ENCODE results near the gene TIGD7. TPM values are rescaled to one million over a fixed set of nuclear protein-coding genes. Genes with fewer than 3 reads are reported as not detected.
"Not testable (repeated sequence)": the region's sequence is repeated elsewhere in the genome, so short reads cannot be mapped to it uniquely, and the experiment has no call there.

Gene TIGD7
- total and polyA plus RNA-seq, 9 donors: 5.2 to 16.1 (median 13.4) TPM

DNA sequence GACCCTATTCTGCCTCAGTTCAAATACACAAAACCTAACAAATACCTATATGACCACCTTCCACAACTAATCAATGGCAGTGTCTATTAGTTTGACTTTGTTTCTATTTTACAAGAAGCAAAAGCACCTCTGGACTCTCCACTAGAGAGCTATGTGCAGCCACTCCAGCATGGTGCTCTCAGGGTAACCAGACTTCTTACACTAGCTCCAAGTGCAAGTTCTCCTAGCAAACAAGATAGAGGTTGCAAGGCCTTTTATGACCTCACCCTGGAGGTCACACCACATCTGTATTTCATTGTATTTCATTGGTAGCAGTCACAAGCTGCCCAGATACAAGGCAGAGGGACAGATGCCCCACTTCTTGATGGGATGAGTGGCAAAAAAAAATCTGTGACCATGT is 30.3 kb downstream of the TIGD7 start:
- intact Hi-C loops (cut with DNase I): no loop called here
- Histone ChIP-seq H3K27ac (no peak overlapping the region), H3K9me3 (no peaks in the 10 kb centered on the region), H3K36me3 (no peaks in the 10 kb centered on the region), H3K27me3 (no peaks in the 10 kb centered on the region), H3K4me3 (no peak overlapping the region), H3K4me1 (ENCODE audit: insufficient read depth) (no peaks in the 10 kb centered on the region)
- DNase-seq: no peak
- TF ChIP-seq, protein P1, sequence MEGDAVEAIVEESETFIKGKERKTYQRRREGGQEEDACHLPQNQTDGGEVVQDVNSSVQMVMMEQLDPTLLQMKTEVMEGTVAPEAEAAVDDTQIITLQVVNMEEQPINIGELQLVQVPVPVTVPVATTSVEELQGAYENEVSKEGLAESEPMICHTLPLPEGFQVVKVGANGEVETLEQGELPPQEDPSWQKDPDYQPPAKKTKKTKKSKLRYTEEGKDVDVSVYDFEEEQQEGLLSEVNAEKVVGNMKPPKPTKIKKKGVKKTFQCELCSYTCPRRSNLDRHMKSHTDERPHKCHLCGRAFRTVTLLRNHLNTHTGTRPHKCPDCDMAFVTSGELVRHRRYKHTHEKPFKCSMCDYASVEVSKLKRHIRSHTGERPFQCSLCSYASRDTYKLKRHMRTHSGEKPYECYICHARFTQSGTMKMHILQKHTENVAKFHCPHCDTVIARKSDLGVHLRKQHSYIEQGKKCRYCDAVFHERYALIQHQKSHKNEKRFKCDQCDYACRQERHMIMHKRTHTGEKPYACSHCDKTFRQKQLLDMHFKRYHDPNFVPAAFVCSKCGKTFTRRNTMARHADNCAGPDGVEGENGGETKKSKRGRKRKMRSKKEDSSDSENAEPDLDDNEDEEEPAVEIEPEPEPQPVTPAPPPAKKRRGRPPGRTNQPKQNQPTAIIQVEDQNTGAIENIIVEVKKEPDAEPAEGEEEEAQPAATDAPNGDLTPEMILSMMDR (IDR thresholded peaks at IDR 0.05): no peak
- no peak for TF ChIP-seq EP300 (IDR thresholded peaks at IDR 0.05)
- no peak for TF ChIP-seq POLR2A (IDR thresholded peaks at IDR 0.05)

DNA sequence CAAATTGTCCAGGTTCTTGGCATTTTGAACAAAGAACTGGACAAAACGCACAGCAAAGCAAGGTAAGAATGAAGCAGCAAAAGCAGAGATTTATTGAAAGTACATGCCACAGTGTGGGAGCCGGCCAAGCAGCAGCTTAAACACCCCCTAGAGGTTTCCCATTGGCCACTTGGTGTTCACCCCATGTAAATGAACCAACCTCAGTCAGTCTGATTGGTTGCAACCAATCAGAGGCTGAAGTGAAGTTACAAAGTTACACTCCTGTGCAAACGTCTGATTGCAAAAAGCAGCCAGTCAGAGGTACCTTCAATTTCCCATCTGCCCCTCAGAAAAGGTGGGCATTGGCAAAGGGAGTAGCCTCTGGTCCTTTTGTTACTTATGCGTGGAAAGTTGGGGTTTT is 30.7 kb downstream of the TIGD7 start:
- H3K9me3 ChIP-seq: no peaks in the 10 kb centered on the region
- intact Hi-C loops (cut with DNase I): no loop called here
- no peaks in the 10 kb centered on the region for H3K4me1 ChIP-seq (ENCODE audit: insufficient read depth)
- no peak for DNase-seq
- 33 to 48% (median 38%) methylated on average over 4 of the region's 4 CpGs for WGBS, 3 donors
- no peaks in the 10 kb centered on the region for H3K27me3 ChIP-seq
- no peak overlapping the region for H3K27ac ChIP-seq
- H3K4me3 ChIP-seq: no peak overlapping the region
- no peaks in the 10 kb centered on the region for H3K36me3 ChIP-seq
- TF ChIP-seq, protein P1 (IDR thresholded peaks at IDR 0.05): no peak
- TF ChIP-seq POLR2A (IDR thresholded peaks at IDR 0.05): no peak
- no peak for TF ChIP-seq EP300 (IDR thresholded peaks at IDR 0.05)

DNA sequence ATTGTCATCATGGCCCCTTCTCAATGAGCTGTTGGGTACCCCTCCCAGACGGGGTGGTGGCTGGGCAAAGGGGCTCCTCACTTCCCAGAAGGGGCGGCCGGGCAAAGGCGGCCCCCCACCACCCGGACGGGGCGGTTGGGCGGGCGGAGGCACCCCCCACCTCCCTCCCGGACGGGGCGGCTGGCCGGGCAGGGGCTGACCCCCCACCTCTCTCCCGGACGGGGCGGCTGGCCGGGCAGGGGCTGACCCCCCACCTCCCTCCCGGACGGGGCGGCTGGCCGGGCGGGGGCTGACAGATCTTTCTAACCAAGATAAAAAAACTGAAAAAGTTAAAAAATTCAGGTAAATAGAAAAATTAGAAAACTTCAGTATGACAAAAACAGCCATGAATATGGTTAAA is 33.9 kb downstream of the TIGD7 start:
- H3K27me3 ChIP-seq; H3K36me3 ChIP-seq; H3K9me3 ChIP-seq; H3K27ac ChIP-seq; DNase-seq; H3K4me3 ChIP-seq; intact Hi-C loops (cut with DNase I); H3K4me1 ChIP-seq (ENCODE audit: insufficient read depth): not testable (repeated sequence)
- WGBS, 3 donors: 89 to 93% (median 91%) methylated on average over 22 of the region's 22 CpGs

- H3K9me3 ChIP-seq; H3K4me3 ChIP-seq; H3K36me3 ChIP-seq; H3K27me3 ChIP-seq; DNase-seq; H3K4me1 ChIP-seq (ENCODE audit: insufficient read depth); intact Hi-C loops (cut with DNase I); H3K27ac ChIP-seq: not testable (repeated sequence)
- WGBS, 3 donors: 51 to 63% (median 55%) methylated on average over 5 of the region's 5 CpGs
Measured at GRCh38 chr16:3270718-3271117, 34.5 kb downstream of the TIGD7 start.

GRCh38 chr16:3268294-3268693 is 36.9 kb downstream of the TIGD7 start:
- no peak overlapping the region for H3K4me3 ChIP-seq
- TF ChIP-seq POLR2A (IDR thresholded peaks at IDR 0.05) (no peak), EP300 (IDR thresholded peaks at IDR 0.05) (no peak)
- TF ChIP-seq, protein P1 (IDR thresholded peaks at IDR 0.05): no peak
- WGBS, 3 donors: 44 to 76% (median 58%) methylated on average over 1 of the region's 1 CpG
- no peak overlapping the region for H3K27ac ChIP-seq
- no peaks in the 10 kb centered on the region for H3K9me3 ChIP-seq
- intact Hi-C loops (cut with DNase I): no loop called here
- H3K36me3 ChIP-seq: no peaks in the 10 kb centered on the region
- DNase-seq: no peak
- H3K4me1 ChIP-seq (ENCODE audit: insufficient read depth): no peaks in the 10 kb centered on the region
- H3K27me3 ChIP-seq: no peaks in the 10 kb centered on the region

All from ovary (tissue), 9 donors.